Measurements from ENCODE around the gene HNRNPH1. TPM values are rescaled to one million over a fixed set of nuclear protein-coding genes. Genes with fewer than 3 reads are reported as not detected.
A peak's percentile ranks its signal among the peaks of the same experiment; 100 is the strongest.

Gene HNRNPH1
- total and polyA plus RNA-seq, 2 of the 13 experiments (the other 11 are each of a cell fraction or from before 2014, with no cell fraction given): 382 to 1,064 TPM

GRCh38 chr5:179623906-179624741 is 653 bp upstream of the HNRNPH1 start (continued):
- 0 out of 2 replicates have a peak, but pooled peaks have one; percentile 26 for TF ChIP-seq ZFP41 (CRISPR knock-in tag; IDR thresholded peaks at IDR 0.05; ENCODE audit: borderline replicate concordance)
- TF ChIP-seq POLR2A (IDR thresholded peaks at IDR 0.05; ENCODE audit: insufficient read depth in 1 of 2, low read depth in 2 of 2, low read length in 2 of 2): peak; percentile 32 to 62; a peak in 2 of 4 replicates
- no peak for TF ChIP-seq CC2D1A (CRISPR knock-in tag; IDR thresholded peaks at IDR 0.05)
- TF ChIP-seq ZNF567 (CRISPR knock-in tag; IDR thresholded peaks at IDR 0.05; ENCODE audit: borderline replicate concordance): no peak
- TF ChIP-seq TERF1 (CRISPR knock-in tag; IDR thresholded peaks at IDR 0.05): no peak; the same call in 1 of the 2 replicates
- TF ChIP-seq ZKSCAN5 (CRISPR knock-in tag; IDR thresholded peaks at IDR 0.05): no peak; the same call in 1 of the 2 replicates
- no peak; the same call in 1 of the 2 replicates for TF ChIP-seq ELF1 (CRISPR knock-in tag; IDR thresholded peaks at IDR 0.05)
- peak; percentile 86; the same call in 1 of the 2 replicates for TF ChIP-seq MTERF4 (CRISPR knock-in tag; IDR thresholded peaks at IDR 0.05)
- peak; percentile 57; the same call in 1 of the 2 replicates for TF ChIP-seq CAMTA2 (CRISPR knock-in tag; IDR thresholded peaks at IDR 0.05; ENCODE audit: borderline replicate concordance)
- no peak for TF ChIP-seq ZFP62 (CRISPR knock-in tag; IDR thresholded peaks at IDR 0.05)
- TF ChIP-seq ZNF335 (CRISPR knock-in tag; IDR thresholded peaks at IDR 0.05): 0 out of 2 replicates have a peak, but pooled peaks have one; percentile 11
- peak; percentile 36 for TF ChIP-seq MIXL1 (CRISPR knock-in tag; IDR thresholded peaks at IDR 0.05)
- TF ChIP-seq ZNF660 (CRISPR knock-in tag; IDR thresholded peaks at IDR 0.05; ENCODE audit: borderline replicate concordance, low read depth): peak; percentile 82; the same call in 1 of the 2 replicates
- 0 out of 2 replicates have a peak, but pooled peaks have one; percentile 54 for TF ChIP-seq HES4 (CRISPR knock-in tag; IDR thresholded peaks at IDR 0.05; ENCODE audit: borderline replicate concordance)
- TF ChIP-seq ZFP91 (CRISPR knock-in tag; IDR thresholded peaks at IDR 0.05; ENCODE audit: borderline replicate concordance): peak; percentile 69
- TF ChIP-seq NONO (IDR thresholded peaks at IDR 0.05): no peak
- peak; percentile 70 for TF ChIP-seq NONO (CRISPR knock-in tag; conservative IDR thresholded peaks at IDR 0.05)
- TF ChIP-seq ZBTB2 (CRISPR knock-in tag; IDR thresholded peaks at IDR 0.05; ENCODE audit: low read depth): 0 out of 2 replicates have a peak, but pooled peaks have one; percentile 3
- no peak for TF ChIP-seq NFIC (IDR thresholded peaks at IDR 0.05; ENCODE audit: low read length)
- no peak for TF ChIP-seq ZNF329 (CRISPR knock-in tag; IDR thresholded peaks at IDR 0.05; ENCODE audit: low read depth)
- TF ChIP-seq BCLAF1 (IDR thresholded peaks at IDR 0.05): no peak

Data from HepG2 (cell line).